H1 (cell line): ENCODE data around the gene FOXL2. TPM values are rescaled to one million over a fixed set of nuclear protein-coding genes. Genes with fewer than 3 reads are reported as not detected.

Source experiments
- CTBP2 ChIP-seq: IDR thresholded peaks from 2 replicates; pipeline ENCODE4 v1.7.0; 2011; ENCODE audit warnings: borderline replicate concordance, mild to moderate bottlenecking, moderate library complexity, mixed read lengths, low read length; ENCODE audit not compliant: insufficient read depth, insufficient read length
- FOSL1 ChIP-seq: IDR thresholded peaks from 2 replicates; pipeline ENCODE4 v1.6.1; 2011; ENCODE audit warnings: mild to moderate bottlenecking, low read depth, low read length, moderate library complexity; ENCODE audit not compliant: insufficient read depth
- MAFK ChIP-seq: IDR thresholded peaks from 2 replicates; pipeline ENCODE4 v1.6.1; 2012; ENCODE audit warnings: low read depth, mild to moderate bottlenecking, improper control_type of control experiment, low read length
- TAF1 ChIP-seq: IDR thresholded peaks from 2 replicates; pipeline ENCODE4 v1.6.1; 2011; ENCODE audit warnings: mild to moderate bottlenecking, low read depth, low read length
- YY1 ChIP-seq: IDR thresholded peaks from 2 replicates; pipeline ENCODE4 v1.6.1; 2011; ENCODE audit warnings: low read depth, mild to moderate bottlenecking, low read length
- polyA plus RNA-seq, 7 experiments: library from polyadenylated mRNA; depleted of rRNA in 3 of 7; stranded (reverse) in 5 of 7; unstranded in 2 of 7; fragments of >200 nt in 5 of 7; fragments of 200-250 nt in 2 of 7; gene quantifications; 1 replicate in 5 of 7; 2 replicates in 1 of 7; 4 replicates in 1 of 7; pipeline versions ENCODE4 v1.2.1 to v1.2.3, GENCODE V29; 2011 to 2013; ENCODE audit warnings: missing spikeins in 2 of 7, mixed read lengths in 2 of 7
- total RNA-seq: library from RNA; stranded (reverse); fragmentation: NEBNext Ultra II Directional; extraction: Animal tissue kit (Norgen Biotek cat#: 25700); gene quantifications from 2 replicates; pipeline ENCODE4 v1.2.1, GENCODE V29; 2021
- TF ChIP-seq, protein P1 (sequence below): fragments of 300-600 bp; sonication (generic); IDR thresholded peaks from 2 replicates; pipeline ENCODE4 v1.7.1; 2012; ENCODE audit warnings: low read length, moderate library complexity, mild to moderate bottlenecking, inconsistent platforms; ENCODE audit not compliant: insufficient replicate concordance

Gene FOXL2
- total and polyA plus RNA-seq, 2 of the 8 experiments (the other 6 are each of a cell fraction or from before 2014, with no cell fraction given): 0.59 to 2.4 TPM

DNA sequence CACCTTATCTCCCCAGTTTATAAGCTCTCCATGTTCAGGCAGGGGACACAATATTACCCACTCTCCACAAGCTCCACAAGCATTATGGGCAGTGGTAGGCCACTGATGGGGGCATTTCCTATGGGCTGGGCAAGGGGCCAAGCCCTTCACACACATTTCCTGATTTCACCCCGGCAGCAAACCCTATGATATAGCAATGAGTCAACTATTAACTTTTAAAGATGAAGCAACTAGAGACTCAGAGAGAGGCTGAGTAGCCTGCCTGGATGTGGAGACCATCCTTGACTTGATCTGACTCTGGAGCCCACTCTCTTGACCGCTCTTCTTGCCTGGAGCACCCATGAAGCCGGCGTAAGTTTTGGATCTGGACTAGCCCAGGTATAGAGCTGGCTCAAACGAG is 27.5 kb upstream of the FOXL2 start (continued):
- TF ChIP-seq, protein P1, sequence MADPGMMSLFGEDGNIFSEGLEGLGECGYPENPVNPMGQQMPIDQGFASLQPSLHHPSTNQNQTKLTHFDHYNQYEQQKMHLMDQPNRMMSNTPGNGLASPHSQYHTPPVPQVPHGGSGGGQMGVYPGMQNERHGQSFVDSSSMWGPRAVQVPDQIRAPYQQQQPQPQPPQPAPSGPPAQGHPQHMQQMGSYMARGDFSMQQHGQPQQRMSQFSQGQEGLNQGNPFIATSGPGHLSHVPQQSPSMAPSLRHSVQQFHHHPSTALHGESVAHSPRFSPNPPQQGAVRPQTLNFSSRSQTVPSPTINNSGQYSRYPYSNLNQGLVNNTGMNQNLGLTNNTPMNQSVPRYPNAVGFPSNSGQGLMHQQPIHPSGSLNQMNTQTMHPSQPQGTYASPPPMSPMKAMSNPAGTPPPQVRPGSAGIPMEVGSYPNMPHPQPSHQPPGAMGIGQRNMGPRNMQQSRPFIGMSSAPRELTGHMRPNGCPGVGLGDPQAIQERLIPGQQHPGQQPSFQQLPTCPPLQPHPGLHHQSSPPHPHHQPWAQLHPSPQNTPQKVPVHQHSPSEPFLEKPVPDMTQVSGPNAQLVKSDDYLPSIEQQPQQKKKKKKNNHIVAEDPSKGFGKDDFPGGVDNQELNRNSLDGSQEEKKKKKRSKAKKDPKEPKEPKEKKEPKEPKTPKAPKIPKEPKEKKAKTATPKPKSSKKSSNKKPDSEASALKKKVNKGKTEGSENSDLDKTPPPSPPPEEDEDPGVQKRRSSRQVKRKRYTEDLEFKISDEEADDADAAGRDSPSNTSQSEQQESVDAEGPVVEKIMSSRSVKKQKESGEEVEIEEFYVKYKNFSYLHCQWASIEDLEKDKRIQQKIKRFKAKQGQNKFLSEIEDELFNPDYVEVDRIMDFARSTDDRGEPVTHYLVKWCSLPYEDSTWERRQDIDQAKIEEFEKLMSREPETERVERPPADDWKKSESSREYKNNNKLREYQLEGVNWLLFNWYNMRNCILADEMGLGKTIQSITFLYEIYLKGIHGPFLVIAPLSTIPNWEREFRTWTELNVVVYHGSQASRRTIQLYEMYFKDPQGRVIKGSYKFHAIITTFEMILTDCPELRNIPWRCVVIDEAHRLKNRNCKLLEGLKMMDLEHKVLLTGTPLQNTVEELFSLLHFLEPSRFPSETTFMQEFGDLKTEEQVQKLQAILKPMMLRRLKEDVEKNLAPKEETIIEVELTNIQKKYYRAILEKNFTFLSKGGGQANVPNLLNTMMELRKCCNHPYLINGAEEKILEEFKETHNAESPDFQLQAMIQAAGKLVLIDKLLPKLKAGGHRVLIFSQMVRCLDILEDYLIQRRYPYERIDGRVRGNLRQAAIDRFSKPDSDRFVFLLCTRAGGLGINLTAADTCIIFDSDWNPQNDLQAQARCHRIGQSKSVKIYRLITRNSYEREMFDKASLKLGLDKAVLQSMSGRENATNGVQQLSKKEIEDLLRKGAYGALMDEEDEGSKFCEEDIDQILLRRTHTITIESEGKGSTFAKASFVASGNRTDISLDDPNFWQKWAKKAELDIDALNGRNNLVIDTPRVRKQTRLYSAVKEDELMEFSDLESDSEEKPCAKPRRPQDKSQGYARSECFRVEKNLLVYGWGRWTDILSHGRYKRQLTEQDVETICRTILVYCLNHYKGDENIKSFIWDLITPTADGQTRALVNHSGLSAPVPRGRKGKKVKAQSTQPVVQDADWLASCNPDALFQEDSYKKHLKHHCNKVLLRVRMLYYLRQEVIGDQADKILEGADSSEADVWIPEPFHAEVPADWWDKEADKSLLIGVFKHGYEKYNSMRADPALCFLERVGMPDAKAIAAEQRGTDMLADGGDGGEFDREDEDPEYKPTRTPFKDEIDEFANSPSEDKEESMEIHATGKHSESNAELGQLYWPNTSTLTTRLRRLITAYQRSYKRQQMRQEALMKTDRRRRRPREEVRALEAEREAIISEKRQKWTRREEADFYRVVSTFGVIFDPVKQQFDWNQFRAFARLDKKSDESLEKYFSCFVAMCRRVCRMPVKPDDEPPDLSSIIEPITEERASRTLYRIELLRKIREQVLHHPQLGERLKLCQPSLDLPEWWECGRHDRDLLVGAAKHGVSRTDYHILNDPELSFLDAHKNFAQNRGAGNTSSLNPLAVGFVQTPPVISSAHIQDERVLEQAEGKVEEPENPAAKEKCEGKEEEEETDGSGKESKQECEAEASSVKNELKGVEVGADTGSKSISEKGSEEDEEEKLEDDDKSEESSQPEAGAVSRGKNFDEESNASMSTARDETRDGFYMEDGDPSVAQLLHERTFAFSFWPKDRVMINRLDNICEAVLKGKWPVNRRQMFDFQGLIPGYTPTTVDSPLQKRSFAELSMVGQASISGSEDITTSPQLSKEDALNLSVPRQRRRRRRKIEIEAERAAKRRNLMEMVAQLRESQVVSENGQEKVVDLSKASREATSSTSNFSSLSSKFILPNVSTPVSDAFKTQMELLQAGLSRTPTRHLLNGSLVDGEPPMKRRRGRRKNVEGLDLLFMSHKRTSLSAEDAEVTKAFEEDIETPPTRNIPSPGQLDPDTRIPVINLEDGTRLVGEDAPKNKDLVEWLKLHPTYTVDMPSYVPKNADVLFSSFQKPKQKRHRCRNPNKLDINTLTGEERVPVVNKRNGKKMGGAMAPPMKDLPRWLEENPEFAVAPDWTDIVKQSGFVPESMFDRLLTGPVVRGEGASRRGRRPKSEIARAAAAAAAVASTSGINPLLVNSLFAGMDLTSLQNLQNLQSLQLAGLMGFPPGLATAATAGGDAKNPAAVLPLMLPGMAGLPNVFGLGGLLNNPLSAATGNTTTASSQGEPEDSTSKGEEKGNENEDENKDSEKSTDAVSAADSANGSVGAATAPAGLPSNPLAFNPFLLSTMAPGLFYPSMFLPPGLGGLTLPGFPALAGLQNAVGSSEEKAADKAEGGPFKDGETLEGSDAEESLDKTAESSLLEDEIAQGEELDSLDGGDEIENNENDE: no peak
- TF ChIP-seq MAFK (no peak), YY1 (no peak), CTBP2 (no peak), FOSL1 (no peak), TAF1 (no peak)
